GM19035 (cell line): ENCODE results near the gene ABCC5.

Experiments
- ATAC-seq: cut with Tn5 transposase; IDR thresholded peaks from one replicate; pipeline ENCODE4 v1.9.1; 2021; ENCODE audit not compliant: unreplicated experiment

Gene ABCC5

GRCh38 chr3:183927059-183927458, 90.6 kb downstream of the ABCC5 start:
- ATAC-seq: no peak

- no peak for ATAC-seq
Measured at GRCh38 chr3:183924956-183925355, 92.7 kb downstream of the ABCC5 start.

DNA sequence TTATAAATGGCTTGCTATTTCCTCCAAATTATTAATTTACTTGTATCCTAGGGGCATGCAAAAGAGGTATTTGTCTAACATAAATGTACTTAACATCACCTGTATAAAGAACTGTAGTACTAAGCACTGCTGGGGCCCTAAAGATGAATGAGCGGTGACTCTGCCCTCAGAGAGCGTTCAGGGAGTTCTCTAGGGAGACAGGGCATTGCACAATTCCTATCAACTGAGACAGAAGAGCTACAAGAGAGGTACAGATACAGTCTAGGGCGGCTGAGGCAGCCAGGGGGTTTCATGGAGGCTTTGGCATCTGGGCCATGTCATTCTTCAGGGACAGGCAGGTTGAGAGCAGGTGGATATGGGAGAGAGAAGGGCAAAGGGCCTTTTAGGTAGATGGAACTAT, 93.1 kb downstream of the ABCC5 start:
- no peak for ATAC-seq

DNA sequence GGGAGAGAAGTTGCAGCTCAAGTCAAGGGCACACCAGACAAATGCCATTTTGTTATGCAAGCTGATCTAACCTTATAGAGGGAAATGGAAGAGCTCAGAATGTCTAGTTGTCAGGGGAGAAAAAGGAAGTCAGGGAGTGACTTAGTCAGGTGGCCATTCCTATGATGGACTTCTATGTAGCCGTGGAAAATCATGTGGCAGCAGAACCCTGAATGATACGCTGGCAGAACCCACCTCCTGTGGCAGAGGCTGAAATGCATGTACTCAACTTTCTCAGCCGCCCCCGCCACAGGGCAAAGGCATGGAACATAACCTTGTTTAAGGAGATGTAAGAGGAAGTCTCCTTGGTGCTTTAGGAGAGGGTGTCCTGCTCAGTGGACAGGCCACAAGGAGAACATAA, 95.3 kb downstream of the ABCC5 start:
- ATAC-seq: no peak

GRCh38 chr3:183921096-183921495, 96.6 kb downstream of the ABCC5 start:
- ATAC-seq: no peak

- no peak for ATAC-seq
Measured at GRCh38 chr3:183920416-183920815, 97.3 kb downstream of the ABCC5 start.

- ATAC-seq: no peak
Measured at GRCh38 chr3:183918178-183918577, 99.5 kb downstream of the ABCC5 start.

DNA sequence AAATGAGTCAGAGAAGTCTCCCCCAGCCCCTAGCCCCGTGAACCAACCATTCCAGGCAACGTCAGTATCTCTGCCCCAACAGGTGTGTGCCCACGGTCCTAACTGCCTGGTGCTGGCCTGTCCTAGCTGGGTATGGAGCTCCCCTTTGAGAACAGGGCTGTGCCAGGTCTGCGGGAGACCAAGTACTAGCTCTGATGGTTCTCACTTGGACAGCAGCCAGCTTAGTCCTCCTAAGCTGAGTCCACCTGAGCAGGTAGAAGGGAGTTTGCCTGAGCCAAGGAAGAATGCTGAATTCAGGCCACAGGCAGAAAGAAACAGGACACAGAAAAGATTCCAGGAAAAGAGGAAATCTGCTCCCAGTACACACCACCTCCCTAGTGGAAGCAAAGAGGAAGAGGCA, 99.9 kb downstream of the ABCC5 start:
- no peak for ATAC-seq

DNA sequence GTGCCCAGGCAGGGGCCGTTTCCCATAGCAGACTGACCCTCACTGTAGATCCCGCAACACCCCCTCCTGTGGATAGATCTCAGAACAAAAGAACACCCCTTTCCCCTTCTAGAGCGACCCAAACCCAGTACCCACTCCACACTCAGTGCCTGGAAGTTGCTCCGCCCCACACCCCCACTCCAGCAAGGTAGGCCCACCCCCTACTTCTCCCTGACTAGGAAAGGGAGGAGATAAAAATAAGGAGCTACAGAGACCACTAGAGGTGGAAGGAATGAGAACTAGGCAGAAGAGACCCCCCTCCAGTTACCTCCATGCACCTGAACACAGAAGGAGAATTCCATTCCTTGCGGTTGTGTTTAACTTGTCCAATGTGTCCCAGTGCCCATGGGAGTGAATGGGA, 102.8 kb downstream of the ABCC5 start:
- no peak for ATAC-seq

DNA sequence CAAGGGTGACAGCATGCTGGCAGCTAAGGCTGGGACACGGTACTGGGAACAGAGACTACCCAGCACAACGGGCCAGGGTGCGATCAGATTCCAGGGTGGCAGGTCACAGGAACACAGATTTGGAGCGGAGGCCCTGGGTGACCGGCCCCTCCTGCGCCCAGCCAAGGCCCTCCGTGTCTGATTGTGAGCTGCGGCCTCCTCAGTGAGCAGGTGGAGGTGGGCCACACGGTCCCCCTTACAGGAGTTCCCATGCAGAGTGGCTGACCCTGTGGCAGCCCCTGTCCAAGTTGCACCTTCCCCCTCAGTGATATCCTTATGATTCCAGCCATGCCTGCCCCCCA, 104.1 kb downstream of the ABCC5 start:
- ATAC-seq: no peak

- ATAC-seq: no peak
Measured at GRCh38 chr3:183912895-183913579, 104.6 kb downstream of the ABCC5 start.

GRCh38 chr3:183911763-183912506, 105.7 kb downstream of the ABCC5 start:
- no peak for ATAC-seq

- no peak for ATAC-seq
Measured at GRCh38 chr3:183911087-183911486, 106.6 kb downstream of the ABCC5 start.

GRCh38 chr3:183909030-183909600, 108.6 kb downstream of the ABCC5 start:
- no peak for ATAC-seq

DNA sequence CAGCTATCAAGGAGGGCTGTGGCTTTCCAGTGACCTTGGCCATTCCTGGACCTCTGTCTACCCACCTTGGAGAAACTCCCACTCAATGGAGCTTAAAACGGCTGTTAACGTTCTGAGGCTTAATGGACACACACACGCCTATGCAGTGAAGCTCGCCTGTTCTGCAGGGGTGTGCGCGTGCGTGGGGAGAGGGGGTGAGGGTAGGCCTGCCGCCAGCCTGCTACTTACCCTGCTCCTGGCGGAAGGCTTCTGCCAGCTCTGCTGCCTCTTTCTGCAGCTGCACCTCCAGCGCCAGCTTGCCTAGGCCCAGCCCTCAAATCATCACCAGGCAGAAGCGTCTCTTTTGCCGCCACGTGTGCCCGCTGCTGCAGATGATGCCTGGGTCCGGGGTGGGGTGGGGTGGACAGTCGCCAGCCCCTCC, 109.8 kb downstream of the ABCC5 start:
- no peak for ATAC-seq

DNA sequence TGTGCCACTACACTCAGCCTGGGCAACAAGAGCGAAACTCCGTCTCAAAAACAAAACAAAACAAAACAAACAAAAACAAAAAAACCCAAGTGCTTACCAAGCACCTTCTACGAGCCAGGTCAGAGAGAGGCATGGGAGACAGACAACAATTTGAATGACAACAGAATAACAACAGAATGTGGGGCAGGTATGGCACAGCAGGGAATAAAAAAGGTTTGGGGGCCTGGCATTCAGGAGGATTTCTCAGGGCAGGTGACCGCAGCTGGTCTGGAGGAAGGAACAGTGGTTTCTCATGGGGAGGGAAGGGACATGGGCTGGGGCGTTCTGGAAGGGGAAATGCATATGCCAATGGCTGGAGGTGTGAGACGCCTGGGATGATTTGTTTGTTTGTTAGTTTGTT, 110.5 kb downstream of the ABCC5 start:
- ATAC-seq: no peak

DNA sequence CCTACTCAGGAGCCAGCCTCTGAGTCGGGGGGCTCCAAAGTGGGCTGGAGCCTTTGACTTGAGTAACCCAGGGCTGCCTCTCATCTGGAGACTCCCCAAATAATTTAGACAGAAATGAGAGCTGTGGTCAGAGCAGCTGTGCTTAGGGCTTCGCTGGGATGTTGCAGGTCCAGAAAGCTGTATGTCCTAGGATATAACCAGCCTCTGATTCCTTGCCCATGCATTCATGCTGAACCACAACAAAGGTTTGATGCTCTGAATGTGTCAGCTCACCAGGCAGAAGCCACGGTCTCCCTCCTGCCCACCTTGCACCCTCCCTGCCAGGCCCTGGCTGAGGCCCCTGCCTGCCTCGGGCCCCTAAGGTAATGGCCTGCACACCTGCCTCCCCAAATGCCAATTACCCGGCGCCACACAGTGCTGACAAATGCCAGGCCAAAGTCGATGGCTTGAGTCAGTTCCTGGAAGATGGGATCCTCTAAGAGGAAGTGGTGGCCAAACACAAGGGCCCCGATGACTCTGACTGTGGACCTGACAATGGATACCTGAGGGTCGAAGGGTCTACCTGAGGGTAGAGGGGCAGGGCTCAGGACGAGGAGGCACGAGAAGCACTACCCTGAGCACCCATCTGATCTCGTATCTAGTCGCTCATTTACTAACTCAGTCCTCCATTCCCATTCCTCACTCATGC, 111.3 kb downstream of the ABCC5 start:
- ATAC-seq: no peak

DNA sequence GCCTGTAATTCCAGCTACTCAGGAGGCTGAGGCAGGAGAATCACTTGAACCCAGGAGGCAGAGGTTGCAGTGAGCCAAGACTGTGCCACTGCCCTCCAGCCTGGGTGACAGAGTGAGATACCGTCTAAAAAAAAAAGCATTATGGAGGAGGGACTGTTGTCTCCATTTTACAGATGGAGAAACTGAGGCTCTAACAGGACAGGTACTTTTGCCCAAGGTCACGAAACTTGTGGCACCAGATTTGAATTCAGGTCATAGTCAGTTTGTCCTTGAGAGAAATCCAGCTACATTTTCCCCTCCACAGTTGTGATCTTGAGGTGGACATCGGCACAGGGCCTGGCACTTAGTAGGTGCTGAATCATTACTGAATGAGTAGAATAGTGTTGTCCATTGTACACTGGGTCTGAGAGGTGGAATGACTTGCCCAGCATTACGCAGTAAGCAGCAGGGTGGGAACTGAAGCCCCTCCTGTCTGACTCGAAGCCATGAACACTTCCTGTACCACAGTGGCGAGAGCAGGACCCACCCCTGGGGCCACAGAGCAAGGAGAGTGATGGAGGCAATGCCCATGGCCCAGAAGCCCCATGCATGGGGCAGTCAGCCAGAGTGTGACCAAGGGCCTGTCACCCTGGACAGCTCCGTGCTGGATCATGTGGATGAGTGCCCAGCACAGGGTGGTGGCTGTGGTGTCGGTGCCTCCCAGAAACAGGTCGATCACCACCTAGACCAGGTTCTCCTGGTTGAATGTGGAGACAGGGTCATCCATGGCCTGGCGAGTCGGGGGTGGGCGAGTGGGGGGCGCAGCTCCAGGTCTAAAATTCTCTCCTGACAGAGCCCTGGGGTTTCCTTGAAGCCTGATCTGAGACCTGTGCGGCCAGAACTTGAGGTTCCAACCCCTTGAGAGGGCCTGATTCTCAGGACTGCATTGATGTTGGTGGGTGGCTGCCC, 112.6 kb downstream of the ABCC5 start:
- ATAC-seq: no peak

DNA sequence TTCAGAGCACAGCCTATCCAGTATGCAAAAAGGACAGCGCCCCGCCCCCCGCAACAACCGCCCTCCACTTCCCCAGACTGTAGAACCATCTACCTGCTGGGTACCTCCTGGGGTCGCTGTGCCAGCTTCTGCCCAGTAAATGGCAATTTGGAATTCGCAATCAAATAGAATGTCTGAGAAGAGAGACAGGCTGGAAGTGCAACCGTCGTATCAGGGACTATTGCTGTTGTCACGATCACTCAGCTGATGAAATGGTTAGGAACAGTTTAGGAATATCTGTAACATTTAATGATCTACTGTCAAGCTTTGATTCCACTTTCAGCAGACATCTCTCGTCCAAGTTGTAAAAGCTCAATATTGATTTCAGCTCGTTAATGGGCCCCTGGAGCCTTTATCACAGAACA, 119.7 kb downstream of the ABCC5 start:
- ATAC-seq: no peak

DNA sequence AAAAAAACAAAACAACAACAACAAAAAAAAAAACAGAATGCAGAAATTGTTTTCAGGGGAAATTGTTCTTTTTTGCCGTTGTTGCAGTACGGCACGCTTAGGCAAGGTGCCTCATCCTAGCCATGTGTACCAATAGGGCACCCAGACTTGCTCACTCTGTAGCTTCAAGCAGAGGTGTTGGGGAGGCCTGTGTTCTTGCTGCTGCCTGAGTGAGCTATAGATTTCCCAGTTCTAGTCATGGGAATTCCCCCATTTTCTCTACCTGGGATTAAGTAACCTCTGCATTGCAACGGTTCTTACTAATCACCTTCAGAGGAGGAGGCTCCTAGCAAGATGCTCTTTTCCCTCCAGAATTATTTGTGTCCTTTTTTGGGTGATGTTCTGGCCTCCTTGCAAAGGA, 120.1 kb downstream of the ABCC5 start:
- ATAC-seq: no peak

GRCh38 chr3:183896610-183897009, 121.1 kb downstream of the ABCC5 start:
- no peak for ATAC-seq
